ENCODE measurements around the gene MLST8.

MLST8 gene

DNA sequence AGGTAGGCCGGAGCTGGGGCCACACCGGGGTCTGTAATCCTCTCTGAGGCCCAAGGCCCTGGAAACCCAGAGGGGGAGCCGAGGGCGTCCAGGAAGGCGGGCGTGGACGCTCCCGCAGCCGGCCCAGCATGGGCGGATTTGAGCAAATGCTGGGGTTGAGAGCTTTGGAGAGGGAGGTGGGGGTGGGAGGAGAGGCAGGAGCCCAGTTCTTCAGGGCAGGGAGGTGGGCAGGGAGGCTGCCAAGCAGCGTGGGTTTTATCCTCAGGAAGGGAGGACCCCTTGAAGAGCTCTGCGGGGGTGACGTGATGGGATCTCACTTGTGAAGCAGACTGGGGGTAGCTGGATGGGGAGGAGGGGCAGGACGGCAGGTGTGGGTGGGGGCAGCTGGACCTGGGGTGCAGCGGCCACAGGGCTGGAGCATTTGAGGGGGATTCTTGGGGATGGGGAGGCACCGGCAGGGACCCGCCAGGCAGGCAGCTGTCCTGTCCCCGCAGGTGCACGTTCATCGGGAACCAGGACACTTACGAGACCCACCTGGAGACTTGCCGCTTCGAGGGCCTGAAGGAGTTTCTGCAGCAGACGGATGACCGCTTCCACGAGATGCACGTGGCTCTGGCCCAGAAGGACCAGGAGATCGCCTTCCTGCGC is 32.4 kb upstream of the MLST8 start:
- TF ChIP-seq CTCF (conservative IDR thresholded peaks at IDR 0.05; ENCODE audit: low read depth) = no peak
- CTCF ChIA-PET = no interaction called here
- POLR2A ChIA-PET (ENCODE audit: low non-redundant PET) = interaction anchor here (0.6 kb wide), 1 partner anchor 234 kb away, joined by 3 read pairs; no protein-coding TSS in a partner anchor
- DNase-seq (ENCODE audit: low spot score) = no peak
- peak overlapping the region; percentile 67 for H3K27ac ChIP-seq

DNA sequence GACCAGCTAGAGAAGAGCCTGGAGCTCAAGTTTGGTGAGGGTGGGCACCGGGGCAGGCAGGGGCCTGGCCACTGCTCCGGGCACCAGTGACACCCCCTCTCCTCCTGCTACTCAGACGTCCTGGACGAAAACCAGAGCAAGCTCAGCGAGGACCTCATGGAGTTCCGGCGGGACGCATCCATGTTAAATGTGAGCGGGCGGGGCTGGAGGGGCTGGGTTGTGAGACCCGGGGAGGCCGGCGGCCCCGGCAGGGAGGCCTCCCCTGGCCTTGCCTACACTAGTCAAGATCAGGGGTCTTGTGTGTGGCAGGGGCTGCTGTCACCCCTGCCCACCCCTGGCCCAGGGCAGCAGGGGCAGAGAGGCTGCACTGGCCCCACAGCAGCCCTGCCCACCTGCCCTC is 31.9 kb upstream of the MLST8 start:
- DNase-seq (ENCODE audit: low spot score) = no peak
- peak overlapping the region; percentile 67 for H3K27ac ChIP-seq
- TF ChIP-seq CTCF (conservative IDR thresholded peaks at IDR 0.05; ENCODE audit: low read depth) = no peak
- ChIA-PET CTCF (no interaction called here), POLR2A (ENCODE audit: low non-redundant PET) (no interaction called here)

GRCh38 chr16:2173916-2174315 is 31.3 kb upstream of the MLST8 start:
- DNase-seq (ENCODE audit: low spot score) = no peak
- H3K27ac ChIP-seq = peak overlapping the region; percentile 67
- CTCF ChIA-PET = interaction anchor here (0.6 kb wide), 1 partner anchor 21 kb away, joined by 5 read pairs; no protein-coding TSS in a partner anchor
- POLR2A ChIA-PET (ENCODE audit: low non-redundant PET) = no interaction called here
- no peak for TF ChIP-seq CTCF (conservative IDR thresholded peaks at IDR 0.05; ENCODE audit: low read depth)

DNA sequence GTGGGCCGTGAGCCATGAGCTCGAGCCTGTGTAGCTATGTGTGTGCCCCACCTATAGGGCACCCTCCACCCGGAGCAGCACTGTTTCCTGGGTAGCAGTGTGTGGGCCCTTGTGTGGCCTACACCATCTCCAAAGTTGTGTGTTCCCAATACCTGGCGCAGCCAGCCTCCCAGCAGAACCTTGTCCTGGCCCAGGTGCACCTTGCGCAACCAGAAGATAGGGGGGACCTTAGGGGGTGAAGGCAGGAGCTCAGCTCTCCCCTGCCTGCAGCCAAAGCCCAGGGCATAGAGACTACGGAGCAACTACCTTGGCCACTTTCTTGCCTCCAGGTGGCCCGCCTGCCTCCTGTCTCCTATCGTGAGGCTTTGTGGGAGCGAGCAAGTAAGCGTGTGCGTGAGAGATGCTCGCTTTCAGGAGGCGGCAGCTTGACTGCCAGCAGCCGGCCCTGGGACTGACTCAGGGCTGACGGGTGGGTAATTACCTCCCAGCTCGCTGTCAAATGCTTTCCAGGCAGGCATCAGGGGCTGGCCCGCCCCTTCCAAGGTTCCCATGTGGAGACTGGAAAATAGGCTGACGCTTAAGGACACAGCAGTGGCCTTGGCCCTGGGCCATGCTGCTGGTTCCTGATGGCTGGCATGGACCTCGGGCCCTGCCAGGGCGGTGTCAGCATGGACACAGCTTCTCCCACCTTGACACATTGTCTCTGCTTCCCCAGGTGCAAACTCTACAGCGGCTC is 30.7 kb upstream of the MLST8 start:
- no peak for DNase-seq (ENCODE audit: low spot score)
- peak overlapping the region; percentile 67 for H3K27ac ChIP-seq
- ChIA-PET POLR2A (ENCODE audit: low non-redundant PET) (interaction anchor here (0.6 kb wide), 2 partner anchors 13 to 19 kb away, joined by 3 read pairs; partner anchors contain the start of gene TRAF7), CTCF (interaction anchor here (0.6 kb wide), 2 partner anchors 10 to 20 kb away, joined by 3 to 5 read pairs; no protein-coding TSS in a partner anchor)
- no peak for TF ChIP-seq CTCF (conservative IDR thresholded peaks at IDR 0.05; ENCODE audit: low read depth)

GRCh38 chr16:2175454-2175853 is 29.8 kb upstream of the MLST8 start:
- no peak for DNase-seq (ENCODE audit: low spot score)
- ChIA-PET POLR2A (ENCODE audit: low non-redundant PET) (no interaction called here), CTCF (interaction anchor here (0.5 kb wide), 1 partner anchor 303 kb away, joined by 5 read pairs; no protein-coding TSS in a partner anchor)
- peak overlapping the region; percentile 67 for H3K27ac ChIP-seq
- TF ChIP-seq CTCF (conservative IDR thresholded peaks at IDR 0.05; ENCODE audit: low read depth) = no peak

GRCh38 chr16:2176047-2176446 is 29.2 kb upstream of the MLST8 start:
- H3K27ac ChIP-seq = peak overlapping the region; percentile 67
- DNase-seq (ENCODE audit: low spot score) = no peak
- ChIA-PET POLR2A (ENCODE audit: low non-redundant PET) (interaction anchor here (1.1 kb wide), 1 partner anchor 21 kb away, joined by 3 read pairs; no protein-coding TSS in a partner anchor), CTCF (interaction anchor here (0.5 to 1.4 kb wide), 4 partner anchors 13 to 303 kb away, joined by 3 to 5 read pairs (median 4); no protein-coding TSS in a partner anchor)
- no peak for TF ChIP-seq CTCF (conservative IDR thresholded peaks at IDR 0.05; ENCODE audit: low read depth)

All from RWPE1 (cell line).